ENCODE measurements around the gene COL28A1. TPM values are rescaled to one million over a fixed set of nuclear protein-coding genes. Genes with fewer than 3 reads are reported as not detected.
"Not testable (repeated sequence)": the region's sequence is repeated elsewhere in the genome, so short reads cannot be mapped to it uniquely, and the experiment has no call there.

The COL28A1 gene
- polyA plus RNA-seq, 1 experiment = 0.04 TPM

DNA sequence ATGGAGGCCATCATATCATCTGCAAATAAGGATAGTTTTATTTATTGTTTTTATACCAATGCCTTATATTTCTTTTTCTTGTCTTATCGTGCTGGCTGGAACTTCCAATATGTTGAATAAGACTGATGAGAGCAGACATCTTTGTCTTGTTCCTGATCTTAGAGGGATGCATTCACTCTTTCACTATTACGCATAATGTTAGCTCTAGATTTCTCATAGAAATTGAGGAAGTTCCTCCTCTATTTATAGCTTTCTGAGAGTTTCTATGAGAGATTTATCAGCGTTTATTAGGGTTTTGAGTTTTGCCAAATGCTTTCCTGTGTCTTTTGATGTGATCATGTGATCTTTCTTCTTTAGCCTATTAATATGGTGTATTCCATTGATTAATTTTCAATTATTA lies 49.3 kb downstream of the COL28A1 start:
- H3K27ac ChIP-seq (ENCODE audit: low read depth, low read length) = no peak overlapping the region

DNA sequence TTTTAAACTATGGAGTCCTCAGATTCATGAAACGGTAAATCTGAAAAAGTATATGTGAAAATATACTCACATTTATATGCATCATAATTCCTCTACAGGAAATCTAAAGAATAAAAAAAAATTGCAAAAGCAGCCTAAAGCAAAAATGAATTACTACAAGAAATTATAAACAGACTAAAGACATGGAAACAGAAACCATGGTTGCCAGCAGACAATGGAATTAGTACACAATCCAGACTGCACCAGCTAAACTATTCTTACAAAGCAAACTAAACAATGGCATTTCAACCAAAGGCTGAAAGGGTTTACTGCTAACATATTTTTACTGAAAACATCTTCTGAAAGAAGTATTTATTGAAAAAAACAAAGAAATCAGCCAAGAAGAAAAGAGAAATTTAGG lies 51.6 kb downstream of the COL28A1 start:
- Histone ChIP-seq H3K27ac (ENCODE audit: low read depth, low read length) (no peak overlapping the region), H3K4me3 (ENCODE audit: low read depth, low read length) (no peak overlapping the region), H3K27me3 (ENCODE audit: control insufficient read depth, insufficient read depth, low read length) (no peaks in the 10 kb centered on the region), H3K9me3 (ENCODE audit: control insufficient read depth, insufficient read depth, low read length) (no peaks in the 10 kb centered on the region)
- ChIA-PET CTCF (no interaction called here), POLR2A (no interaction called here)
- TF ChIP-seq, protein P1, sequence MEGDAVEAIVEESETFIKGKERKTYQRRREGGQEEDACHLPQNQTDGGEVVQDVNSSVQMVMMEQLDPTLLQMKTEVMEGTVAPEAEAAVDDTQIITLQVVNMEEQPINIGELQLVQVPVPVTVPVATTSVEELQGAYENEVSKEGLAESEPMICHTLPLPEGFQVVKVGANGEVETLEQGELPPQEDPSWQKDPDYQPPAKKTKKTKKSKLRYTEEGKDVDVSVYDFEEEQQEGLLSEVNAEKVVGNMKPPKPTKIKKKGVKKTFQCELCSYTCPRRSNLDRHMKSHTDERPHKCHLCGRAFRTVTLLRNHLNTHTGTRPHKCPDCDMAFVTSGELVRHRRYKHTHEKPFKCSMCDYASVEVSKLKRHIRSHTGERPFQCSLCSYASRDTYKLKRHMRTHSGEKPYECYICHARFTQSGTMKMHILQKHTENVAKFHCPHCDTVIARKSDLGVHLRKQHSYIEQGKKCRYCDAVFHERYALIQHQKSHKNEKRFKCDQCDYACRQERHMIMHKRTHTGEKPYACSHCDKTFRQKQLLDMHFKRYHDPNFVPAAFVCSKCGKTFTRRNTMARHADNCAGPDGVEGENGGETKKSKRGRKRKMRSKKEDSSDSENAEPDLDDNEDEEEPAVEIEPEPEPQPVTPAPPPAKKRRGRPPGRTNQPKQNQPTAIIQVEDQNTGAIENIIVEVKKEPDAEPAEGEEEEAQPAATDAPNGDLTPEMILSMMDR (IDR thresholded peaks at IDR 0.05; ENCODE audit: low read depth, low read length) = no peak
- DNase-seq (ENCODE audit: low read depth, low spot score) = no peak

More for the DNA sequence above, 49.3 kb downstream of the COL28A1 start:
- Histone ChIP-seq H3K4me3 (ENCODE audit: low read depth, low read length) (no peak overlapping the region), H3K27me3 (ENCODE audit: control insufficient read depth, insufficient read depth, low read length) (no peaks in the 10 kb centered on the region), H3K9me3 (ENCODE audit: control insufficient read depth, insufficient read depth, low read length) (no peaks in the 10 kb centered on the region)
- ChIA-PET CTCF (no interaction called here), POLR2A (no interaction called here)
- TF ChIP-seq, protein P1 (IDR thresholded peaks at IDR 0.05; ENCODE audit: low read depth, low read length) = no peak
- no peak for DNase-seq (ENCODE audit: low read depth, low spot score)

GRCh38 chr7:7481802-7482201 lies 53.9 kb downstream of the COL28A1 start:
- CTCF ChIA-PET = no interaction called here
- POLR2A ChIA-PET = no interaction called here
- Histone ChIP-seq H3K27ac (ENCODE audit: low read depth, low read length) (no peak overlapping the region), H3K4me3 (ENCODE audit: low read depth, low read length) (no peak overlapping the region), H3K9me3 (ENCODE audit: control insufficient read depth, insufficient read depth, low read length) (peaks cover 7% of the 10 kb centered on the region; the same call in 1 of the 2 replicates), H3K27me3 (ENCODE audit: control insufficient read depth, insufficient read depth, low read length) (no peaks in the 10 kb centered on the region)
- TF ChIP-seq, protein P1 (IDR thresholded peaks at IDR 0.05; ENCODE audit: low read depth, low read length) = no peak
- DNase-seq (ENCODE audit: low read depth, low spot score) = no peak

- Histone ChIP-seq H3K27me3 (ENCODE audit: control insufficient read depth, insufficient read depth, low read length) (no peaks in the 10 kb centered on the region), H3K27ac (ENCODE audit: low read depth, low read length) (no peak overlapping the region), H3K4me3 (ENCODE audit: low read depth, low read length) (no peak overlapping the region), H3K9me3 (ENCODE audit: control insufficient read depth, insufficient read depth, low read length) (peaks cover 7% of the 10 kb centered on the region; the same call in 1 of the 2 replicates)
- DNase-seq (ENCODE audit: low read depth, low spot score) = no peak
- POLR2A ChIA-PET = no interaction called here
- TF ChIP-seq, protein P1 (IDR thresholded peaks at IDR 0.05; ENCODE audit: low read depth, low read length) = no peak
- CTCF ChIA-PET = interaction anchor here (0.6 kb wide), 1 partner anchor 269 kb away, joined by 3 read pairs; no protein-coding TSS in a partner anchor
Measured at GRCh38 chr7:7479275-7479805, 56.3 kb downstream of the COL28A1 start.

DNA sequence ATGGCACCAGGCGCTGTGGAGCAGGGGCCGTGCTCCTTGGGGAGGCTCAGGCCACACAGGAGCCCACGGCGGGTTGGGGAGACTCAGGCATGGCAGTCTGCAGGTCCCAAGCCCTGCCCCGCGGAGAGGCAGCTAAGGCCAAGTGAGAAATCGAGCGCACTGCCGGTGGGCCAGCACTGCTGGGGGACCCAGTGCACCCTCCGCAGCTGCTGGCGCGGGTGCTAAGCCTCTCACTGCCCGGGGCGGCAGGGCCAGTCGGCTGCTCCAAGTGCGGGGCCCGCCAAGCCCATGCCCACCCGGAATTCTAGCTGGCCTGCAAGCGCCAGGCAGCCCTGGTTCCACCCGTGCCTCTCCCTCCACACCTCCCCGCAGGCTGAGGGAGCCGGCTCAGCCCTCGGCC lies 57.1 kb downstream of the COL28A1 start:
- ChIA-PET CTCF (interaction anchor here (0.6 kb wide), 1 partner anchor 269 kb away, joined by 3 read pairs; no protein-coding TSS in a partner anchor), POLR2A (no interaction called here)

GRCh38 chr7:7477641-7478040 lies 58.0 kb downstream of the COL28A1 start:
- H3K4me3 ChIP-seq (ENCODE audit: low read depth, low read length); POLR2A ChIA-PET; H3K9me3 ChIP-seq (ENCODE audit: control insufficient read depth, insufficient read depth, low read length); H3K27ac ChIP-seq (ENCODE audit: low read depth, low read length); CTCF ChIA-PET; DNase-seq (ENCODE audit: low read depth, low spot score); H3K27me3 ChIP-seq (ENCODE audit: control insufficient read depth, insufficient read depth, low read length): not testable (repeated sequence)

More for the DNA sequence above, 57.1 kb downstream of the COL28A1 start:
- Histone ChIP-seq H3K4me3 (ENCODE audit: low read depth, low read length) (no peak overlapping the region), H3K27me3 (ENCODE audit: control insufficient read depth, insufficient read depth, low read length) (no peaks in the 10 kb centered on the region), H3K27ac (ENCODE audit: low read depth, low read length) (no peak overlapping the region), H3K9me3 (ENCODE audit: control insufficient read depth, insufficient read depth, low read length) (peaks cover 7% of the 10 kb centered on the region; the same call in 1 of the 2 replicates)
- TF ChIP-seq, protein P1 (IDR thresholded peaks at IDR 0.05; ENCODE audit: low read depth, low read length) = no peak
- DNase-seq (ENCODE audit: low read depth, low spot score) = no peak
